ENCODE data around the gene PPP2R3A.
"Not testable (repeated sequence)": the region's sequence is repeated elsewhere in the genome, so short reads cannot be mapped to it uniquely, and the experiment has no call there.

PPP2R3A gene

DNA sequence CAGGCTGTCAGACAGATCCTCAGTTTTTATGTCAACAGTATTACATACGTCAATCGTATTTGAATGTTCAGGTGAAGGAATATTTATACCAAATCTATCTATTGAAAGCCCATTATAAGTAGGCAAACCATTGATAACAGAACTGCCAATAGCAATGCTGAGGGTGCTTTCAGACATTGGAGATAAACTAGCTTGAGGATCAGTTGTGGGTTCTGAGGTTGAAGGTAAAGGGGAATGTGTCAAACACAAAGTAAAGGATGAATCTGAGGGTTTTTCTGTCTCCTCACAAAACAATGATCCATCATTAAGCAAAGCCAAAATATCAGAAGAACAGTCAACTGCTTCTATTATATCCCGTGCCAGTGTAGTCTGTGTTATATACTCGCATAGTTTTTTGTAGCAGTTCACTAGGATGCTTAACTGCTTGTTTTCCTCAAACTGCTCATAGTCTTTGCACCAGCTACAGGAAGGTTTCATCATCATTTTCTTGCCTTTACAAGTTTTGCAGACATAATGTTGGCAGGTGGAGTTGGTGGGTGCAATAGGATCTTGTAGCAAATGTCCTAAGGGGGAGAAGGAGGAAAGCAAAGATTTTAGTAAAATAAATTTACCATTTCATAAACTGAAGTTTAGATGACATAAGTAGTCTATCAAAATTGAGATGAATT, 186.8 kb downstream of the PPP2R3A start:
- POLR2A ChIA-PET, result interaction anchor here (0.6 kb wide), 1 partner anchor 743 kb away, joined by 3 read pairs; no protein-coding TSS in a partner anchor
- CTCF ChIA-PET, result interaction anchor here (1.5 kb wide), 1 partner anchor 600 kb away, joined by 3 read pairs; the partner anchor contains the start of gene STAG1

DNA sequence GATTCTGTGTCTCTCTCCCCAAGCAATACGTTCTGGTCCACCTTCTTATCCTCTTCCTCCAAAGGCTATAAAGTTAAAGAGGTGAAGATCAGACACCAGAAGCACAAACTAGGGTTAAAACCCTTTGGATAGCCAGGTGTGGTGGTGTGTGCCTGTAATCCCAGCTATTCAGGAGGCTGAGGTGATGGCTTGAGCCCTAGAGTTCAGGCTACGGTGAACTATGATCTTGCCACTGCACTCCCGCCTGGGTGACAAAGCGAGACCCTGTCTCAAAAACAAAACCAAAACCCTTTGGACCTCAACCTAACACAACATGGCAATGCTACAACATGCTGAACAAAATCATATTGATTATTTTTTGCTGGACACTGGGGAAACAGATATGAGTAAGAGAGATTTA, 187.4 kb downstream of the PPP2R3A start:
- CTCF ChIA-PET, result interaction anchor here (1.5 kb wide), 1 partner anchor 599 kb away, joined by 3 read pairs; the partner anchor contains the start of gene STAG1
- no peak for DNase-seq (ENCODE audit: low read depth, low spot score)
- TF ChIP-seq, protein P1, sequence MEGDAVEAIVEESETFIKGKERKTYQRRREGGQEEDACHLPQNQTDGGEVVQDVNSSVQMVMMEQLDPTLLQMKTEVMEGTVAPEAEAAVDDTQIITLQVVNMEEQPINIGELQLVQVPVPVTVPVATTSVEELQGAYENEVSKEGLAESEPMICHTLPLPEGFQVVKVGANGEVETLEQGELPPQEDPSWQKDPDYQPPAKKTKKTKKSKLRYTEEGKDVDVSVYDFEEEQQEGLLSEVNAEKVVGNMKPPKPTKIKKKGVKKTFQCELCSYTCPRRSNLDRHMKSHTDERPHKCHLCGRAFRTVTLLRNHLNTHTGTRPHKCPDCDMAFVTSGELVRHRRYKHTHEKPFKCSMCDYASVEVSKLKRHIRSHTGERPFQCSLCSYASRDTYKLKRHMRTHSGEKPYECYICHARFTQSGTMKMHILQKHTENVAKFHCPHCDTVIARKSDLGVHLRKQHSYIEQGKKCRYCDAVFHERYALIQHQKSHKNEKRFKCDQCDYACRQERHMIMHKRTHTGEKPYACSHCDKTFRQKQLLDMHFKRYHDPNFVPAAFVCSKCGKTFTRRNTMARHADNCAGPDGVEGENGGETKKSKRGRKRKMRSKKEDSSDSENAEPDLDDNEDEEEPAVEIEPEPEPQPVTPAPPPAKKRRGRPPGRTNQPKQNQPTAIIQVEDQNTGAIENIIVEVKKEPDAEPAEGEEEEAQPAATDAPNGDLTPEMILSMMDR (IDR thresholded peaks at IDR 0.05; ENCODE audit: insufficient read depth, low read length, missing control alignments), result no peak
- no peak overlapping the region for H3K4me3 ChIP-seq (ENCODE audit: low read depth, low read length)
- POLR2A ChIA-PET, result no interaction called here

More for the DNA sequence above, 186.8 kb downstream of the PPP2R3A start:
- TF ChIP-seq, protein P1 (IDR thresholded peaks at IDR 0.05; ENCODE audit: insufficient read depth, low read length, missing control alignments), result no peak
- no peak overlapping the region for H3K4me3 ChIP-seq (ENCODE audit: low read depth, low read length)
- no peak for DNase-seq (ENCODE audit: low read depth, low spot score)

DNA sequence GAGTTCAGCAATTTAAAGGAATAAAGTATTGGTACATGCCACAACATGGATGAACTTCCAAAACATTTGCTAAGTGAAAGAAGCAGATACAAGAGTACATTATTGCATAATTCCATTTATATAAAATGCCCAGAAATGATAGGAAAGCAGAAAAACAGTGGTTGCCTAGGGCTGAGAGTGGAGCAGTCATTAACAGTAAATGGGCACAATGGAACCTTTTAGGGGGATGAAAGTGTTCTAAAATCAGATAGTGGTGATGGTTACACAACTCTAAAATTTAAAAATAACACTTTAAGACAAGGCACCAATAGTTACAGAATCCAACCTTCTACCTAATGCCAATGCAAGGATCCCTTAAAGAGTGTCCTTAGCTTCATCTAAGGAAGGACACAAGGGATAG, 196.0 kb downstream of the PPP2R3A start:
- ChIA-PET POLR2A (no interaction called here), CTCF (no interaction called here)
- no peak overlapping the region for H3K4me3 ChIP-seq (ENCODE audit: low read depth, low read length)
- TF ChIP-seq, protein P1 (IDR thresholded peaks at IDR 0.05; ENCODE audit: insufficient read depth, low read length, missing control alignments), result no peak
- no peak for DNase-seq (ENCODE audit: low read depth, low spot score)

DNA sequence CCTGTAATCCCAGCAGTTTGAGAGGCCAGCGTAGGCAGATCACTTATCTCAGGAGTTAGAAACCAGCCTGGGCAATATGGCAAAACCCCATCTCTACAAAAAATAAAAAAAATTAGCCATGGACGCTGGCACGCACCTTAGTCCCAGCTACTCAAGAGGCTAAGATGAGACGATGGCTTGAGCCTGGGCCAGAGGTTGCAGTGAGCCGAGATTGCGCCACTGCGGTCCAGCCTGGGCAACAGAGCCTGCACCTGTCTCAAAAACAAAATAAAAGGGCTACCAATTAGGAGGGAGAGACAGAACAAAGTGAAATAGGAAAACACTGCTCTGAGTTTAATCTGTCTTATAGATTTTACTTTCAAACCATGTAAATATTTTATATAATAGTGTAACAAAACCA, 196.8 kb downstream of the PPP2R3A start:
- TF ChIP-seq, protein P1 (IDR thresholded peaks at IDR 0.05; ENCODE audit: insufficient read depth, low read length, missing control alignments), result no peak
- no peak for DNase-seq (ENCODE audit: low read depth, low spot score)
- ChIA-PET POLR2A (no interaction called here), CTCF (no interaction called here)
- H3K4me3 ChIP-seq (ENCODE audit: low read depth, low read length), result no peak overlapping the region

DNA sequence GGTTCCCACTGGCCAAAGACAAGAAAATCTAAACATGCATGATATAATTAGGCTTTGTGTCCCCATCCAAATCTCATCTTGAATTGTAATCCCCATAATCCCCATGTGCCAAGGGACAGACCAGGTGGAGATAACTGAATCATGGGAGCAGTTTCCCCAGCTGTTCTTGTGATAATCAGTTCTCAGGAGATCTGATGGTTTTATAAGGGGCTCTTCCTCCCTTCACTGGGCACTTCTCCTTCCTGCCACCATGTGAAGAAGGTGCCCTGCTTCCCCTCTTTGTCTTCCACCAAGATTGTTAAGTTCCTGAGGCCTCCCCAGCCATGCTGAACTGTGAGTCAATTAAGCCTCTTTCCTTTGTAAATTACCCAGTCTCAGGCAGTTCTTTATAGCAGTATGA, 198.1 kb downstream of the PPP2R3A start:
- ChIA-PET POLR2A (interaction anchor here (1.6 kb wide), 1 partner anchor 33 kb away, joined by 5 read pairs; the partner anchor contains the start of gene MSL2), CTCF (interaction anchor here (1.0 to 1.2 kb wide), 2 partner anchors 9 to 14 kb away, joined by 3 to 4 read pairs; no protein-coding TSS in a partner anchor)
- DNase-seq (ENCODE audit: low read depth, low spot score); H3K4me3 ChIP-seq (ENCODE audit: low read depth, low read length): not testable (repeated sequence)

DNA sequence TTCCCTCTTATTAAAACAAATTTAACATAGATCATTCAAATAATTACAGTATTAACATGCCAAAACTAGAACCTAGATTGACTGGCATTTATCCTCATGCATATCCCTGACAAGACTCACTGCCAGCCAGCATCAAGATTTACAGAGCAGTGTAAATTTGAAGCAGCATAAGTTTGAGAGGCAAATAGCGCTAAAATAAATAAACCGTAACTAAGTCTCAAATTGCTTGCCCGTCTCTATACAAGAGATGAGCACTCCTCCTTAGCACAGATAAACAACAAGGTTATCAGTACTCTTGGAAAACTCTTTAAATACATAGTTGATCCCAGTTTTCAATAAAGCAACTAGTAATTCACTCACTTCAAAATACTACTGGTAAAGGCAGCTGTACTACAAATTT, 201.0 kb downstream of the PPP2R3A start:
- no peak overlapping the region for H3K4me3 ChIP-seq (ENCODE audit: low read depth, low read length)
- no peak for DNase-seq (ENCODE audit: low read depth, low spot score)
- CTCF ChIA-PET, result no interaction called here
- TF ChIP-seq, protein P1 (IDR thresholded peaks at IDR 0.05; ENCODE audit: insufficient read depth, low read length, missing control alignments), result no peak
- POLR2A ChIA-PET, result no interaction called here

DNA sequence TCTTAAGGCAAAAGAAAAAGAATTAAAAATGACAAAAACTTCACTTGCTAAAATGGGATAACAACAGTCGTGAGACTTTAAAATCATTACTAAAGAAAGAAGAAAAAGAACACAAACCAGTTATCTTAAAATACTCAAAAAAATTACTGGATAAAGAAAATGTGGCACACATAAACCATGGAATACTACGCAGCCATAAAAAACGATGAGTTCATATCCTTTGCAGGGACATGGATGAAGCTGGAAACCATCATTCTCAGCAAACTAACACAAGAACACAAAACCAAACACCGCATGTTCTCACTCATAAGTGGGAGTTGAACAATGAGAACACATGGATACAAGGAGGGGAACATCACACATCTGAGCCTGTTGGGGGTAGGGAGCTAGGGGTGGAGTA, 202.7 kb downstream of the PPP2R3A start:
- H3K4me3 ChIP-seq (ENCODE audit: low read depth, low read length); POLR2A ChIA-PET; CTCF ChIA-PET; DNase-seq (ENCODE audit: low read depth, low spot score): not testable (repeated sequence)
